GM19239 (cell line): ENCODE measurements around the gene DAB2.
"Not testable (repeated sequence)": the region's sequence is repeated elsewhere in the genome, so short reads cannot be mapped to it uniquely, and the experiment has no call there.

ENCODE experiments used
- DNase-seq: peaks from one replicate; pipeline ENCODE4 v3.0.0; 2011; ENCODE audit warnings: low spot score; ENCODE audit not compliant: insufficient read length
- FAIRE-seq: peaks from 2 replicates; lab custom pipeline; 2011; peaks lifted over from hg19 to GRCh38; lab: Jason Lieb, UNC

DAB2 gene

GRCh38 chr5:39355324-39355723 lies 69.5 kb downstream of the DAB2 start:
- DNase-seq, result no peak
- FAIRE-seq, result no peak

GRCh38 chr5:39353717-39354399 lies 70.9 kb downstream of the DAB2 start:
- DNase-seq, result no peak
- FAIRE-seq, result no peak

GRCh38 chr5:39352951-39353350 lies 71.8 kb downstream of the DAB2 start:
- FAIRE-seq (no peak), DNase-seq (no peak)

GRCh38 chr5:39352170-39352569 lies 72.6 kb downstream of the DAB2 start:
- FAIRE-seq, result no peak

GRCh38 chr5:39349484-39349883 lies 75.3 kb downstream of the DAB2 start:
- DNase-seq (no peak), FAIRE-seq (no peak)

More at GRCh38 chr5:39352170-39352569, 72.6 kb downstream of the DAB2 start:
- no peak for DNase-seq

GRCh38 chr5:39342460-39342859 lies 82.3 kb downstream of the DAB2 start:
- DNase-seq, result no peak
- FAIRE-seq, result no peak

- DNase-seq, result no peak
- FAIRE-seq, result no peak
Observed at GRCh38 chr5:39341896-39342295, 82.9 kb downstream of the DAB2 start.

- FAIRE-seq (no peak), DNase-seq (no peak)
Observed at GRCh38 chr5:39340506-39340905, 84.3 kb downstream of the DAB2 start.

GRCh38 chr5:39337252-39337915 lies 87.4 kb downstream of the DAB2 start:
- no peak for FAIRE-seq

GRCh38 chr5:39334296-39334695 lies 90.5 kb downstream of the DAB2 start:
- FAIRE-seq, DNase-seq: not testable (repeated sequence)

More at GRCh38 chr5:39337252-39337915, 87.4 kb downstream of the DAB2 start:
- DNase-seq, result no peak

GRCh38 chr5:39333104-39333503 lies 91.7 kb downstream of the DAB2 start:
- DNase-seq (no peak), FAIRE-seq (no peak)

GRCh38 chr5:39331861-39332381 lies 92.9 kb downstream of the DAB2 start:
- FAIRE-seq, result no peak
- no peak for DNase-seq

GRCh38 chr5:39328731-39329130 lies 96.0 kb downstream of the DAB2 start:
- FAIRE-seq, result no peak
- no peak for DNase-seq

- DNase-seq (no peak), FAIRE-seq (no peak)
Observed at GRCh38 chr5:39323542-39323941, 101.2 kb downstream of the DAB2 start.
